ENCODE data around the gene GEMIN7. TPM values are rescaled to one million over a fixed set of nuclear protein-coding genes. Genes with fewer than 3 reads are reported as not detected.

Gene GEMIN7
- total RNA-seq, 2 donors from 2014 or later: 11.2 to 16.0 TPM

GRCh38 chr19:45075301-45076028 is 3.6 kb upstream of the GEMIN7 start:
- DNase-seq (ENCODE audit: low spot score) (no peak), ATAC-seq (ENCODE audit: insufficient number of reproducible peaks, low FRiP score, low read depth) (no peak)
- Histone ChIP-seq H3K4me3 (peak overlapping the region; percentile 71), H3K36me3 (peaks cover 4% of the 10 kb centered on the region), H3K9me3 (no peaks in the 10 kb centered on the region), H3K4me1 (ENCODE audit: control insufficient read depth in 1 of 2, low read depth in 2 of 2) (peaks cover 15 to 25% of the 10 kb centered on the region in 2 donors), H3K27ac (peak overlapping the region; percentile 38 to 55), H3K27me3 (replicated peaks; ENCODE audit: insufficient read depth) (no peaks in the 10 kb centered on the region)
- no peak for TF ChIP-seq CTCF (IDR thresholded peaks at IDR 0.05)

- H3K9me3 ChIP-seq: no peaks in the 10 kb centered on the region
- H3K36me3 ChIP-seq: no peaks in the 10 kb centered on the region
- peak within 1 kb of the TSS; percentile 71 for H3K4me3 ChIP-seq
- H3K4me1 ChIP-seq (ENCODE audit: control insufficient read depth in 1 of 2, low read depth in 2 of 2): peaks cover 16 to 33% of the 10 kb centered on the region in 2 donors
- peak within 1 kb of the TSS; percentile 38 to 55 for H3K27ac ChIP-seq
- H3K27me3 ChIP-seq (replicated peaks; ENCODE audit: insufficient read depth): no peaks in the 10 kb centered on the region
- DNase-seq (ENCODE audit: low spot score) (no peak), ATAC-seq (ENCODE audit: insufficient number of reproducible peaks, low FRiP score, low read depth) (no peak)
- TF ChIP-seq CTCF (IDR thresholded peaks at IDR 0.05): no peak
Observed at GRCh38 chr19:45076029-45076850, 2.8 kb upstream of the GEMIN7 start, which contains the start of gene ZNF296. Gene ZNF296 (minus strand): TSS chr19:45076478. CDS start chr19:45076373, 105 bp downstream.

GRCh38 chr19:45076851-45077730 is 2.0 kb upstream of the GEMIN7 start:
- H3K27ac ChIP-seq: no peak overlapping the region
- DNase-seq (ENCODE audit: low spot score) (no peak), ATAC-seq (ENCODE audit: insufficient number of reproducible peaks, low FRiP score, low read depth) (no peak)
- peaks cover 5% of the 10 kb centered on the region for H3K36me3 ChIP-seq
- H3K4me3 ChIP-seq: peak overlapping the region; percentile 71
- no peaks in the 10 kb centered on the region for H3K27me3 ChIP-seq (replicated peaks; ENCODE audit: insufficient read depth)
- H3K4me1 ChIP-seq (ENCODE audit: control insufficient read depth in 1 of 2, low read depth in 2 of 2): peaks cover 16 to 33% of the 10 kb centered on the region in 2 donors
- no peak for TF ChIP-seq CTCF (IDR thresholded peaks at IDR 0.05)
- no peaks in the 10 kb centered on the region for H3K9me3 ChIP-seq

- H3K4me1 ChIP-seq (ENCODE audit: control insufficient read depth in 1 of 2, low read depth in 2 of 2): peaks cover 16 to 33% of the 10 kb centered on the region in 2 donors
- H3K36me3 ChIP-seq: peaks cover 7% of the 10 kb centered on the region
- no peak overlapping the region for H3K27ac ChIP-seq
- H3K27me3 ChIP-seq (replicated peaks; ENCODE audit: insufficient read depth): no peaks in the 10 kb centered on the region
- no peaks in the 10 kb centered on the region for H3K9me3 ChIP-seq
- TF ChIP-seq CTCF (IDR thresholded peaks at IDR 0.05): no peak
- H3K4me3 ChIP-seq: peak overlapping the region; percentile 89
- no peak for DNase-seq (ENCODE audit: low spot score)
- ATAC-seq (ENCODE audit: insufficient number of reproducible peaks, low FRiP score, low read depth): no peak
Observed at GRCh38 chr19:45078390-45079062, 534 bp upstream of the GEMIN7 start.

Data from thoracic aorta (tissue), 2 donors.